SU-DHL-6 (cell line): ENCODE data around the gene NME1.

Experiments
- H2AFZ ChIP-seq: fragments of 200-600 bp; sonication (generic); 2 replicates; pipeline ENCODE4 v1.6.1; 2014; ENCODE audit warnings: low read depth, mild to moderate bottlenecking, moderate library complexity, mixed read lengths, antibody characterized with exemption, low read length; ENCODE audit not compliant: severe bottlenecking
- H3F3A ChIP-seq: fragments of 200-600 bp; shearing (Covaris generic); 2 replicates; pipeline ENCODE4 v1.6.0; 2016; ENCODE audit warnings: antibody characterized with exemption, mild to moderate bottlenecking; ENCODE audit not compliant: insufficient read depth
- H3K27ac ChIP-seq: fragments of 200-600 bp; sonication (generic); 2 replicates; pipeline ENCODE4 v1.5.1; 2016; ENCODE audit warnings: low read depth, mild to moderate bottlenecking, low read length, moderate library complexity, mixed read lengths
- H3K27me3 ChIP-seq: fragments of 200-600 bp; sonication (generic), shearing (Covaris generic); 2 replicates; pipeline ENCODE4 v1.6.0; 2014; ENCODE audit warnings: mild to moderate bottlenecking, low read length
- H3K36me3 ChIP-seq: fragments of 200-600 bp; sonication (generic); 2 replicates; pipeline ENCODE4 v1.6.1; 2014; ENCODE audit warnings: mild to moderate bottlenecking, low read length, mixed read lengths
- H3K4me2 ChIP-seq: fragments of 300-600, 200-600 bp; shearing (Covaris generic), sonication (generic); 2 replicates; pipeline ENCODE4 v1.6.0; 2014; ENCODE audit warnings: low read length, low read depth, mild to moderate bottlenecking; ENCODE audit not compliant: poor library complexity, severe bottlenecking
- H3K4me3 ChIP-seq: fragments of 200-600 bp; sonication (generic); 2 replicates; pipeline ENCODE4 v1.5.1; 2014; ENCODE audit warnings: antibody characterized with exemption, low read length, mild to moderate bottlenecking, mixed read lengths; ENCODE audit not compliant: insufficient read depth, poor library complexity, severe bottlenecking
- H3K79me2 ChIP-seq: fragments of 200-600 bp; sonication (generic); 2 replicates; pipeline ENCODE4 v1.6.1; 2014; ENCODE audit warnings: mild to moderate bottlenecking, low read length, moderate library complexity; ENCODE audit not compliant: insufficient read depth
- H3K9ac ChIP-seq: fragments of 200-600 bp; sonication (generic); 2 replicates; pipeline ENCODE4 v1.7.0; 2014; ENCODE audit warnings: mild to moderate bottlenecking, low read length
- H3K9me2 ChIP-seq: fragments of 200-600 bp; sonication (generic); replicated peaks from 2 replicates; pipeline ENCODE4 v1.6.1; 2014; ENCODE audit warnings: low read length; ENCODE audit not compliant: insufficient read depth
- H3K9me3 ChIP-seq: fragments of 200-600 bp; sonication (generic); 2 replicates; pipeline ENCODE4 v1.6.1; 2014; ENCODE audit warnings: low read length, mixed read lengths; ENCODE audit not compliant: insufficient read depth
- H4K20me1 ChIP-seq: fragments of 200-600 bp; sonication (generic); 2 replicates; pipeline ENCODE4 v1.6.1; 2014; ENCODE audit warnings: low read depth, mild to moderate bottlenecking, antibody characterized with exemption, low read length, moderate library complexity, mixed read lengths
- CTCF ChIP-seq: fragments of 200-600 bp; sonication (generic); IDR thresholded peaks from one replicate; pipeline ENCODE4 v1.5.1; 2017; ENCODE audit warnings: antibody characterized with exemption, mild to moderate bottlenecking, low read length, moderate library complexity; ENCODE audit not compliant: insufficient read depth, poor library complexity, severe bottlenecking
- EZH2phosphoT487 ChIP-seq: fragments of 200-600 bp; sonication (generic), shearing (Covaris generic); conservative IDR thresholded peaks from 2 replicates; pipeline ENCODE4 v1.6.1; 2018; ENCODE audit warnings: mild to moderate bottlenecking, antibody characterized with exemption, low read length, moderate library complexity, mixed read lengths

The NME1 gene

GRCh38 chr17:51191895-51192294 is 38.5 kb downstream of the NME1 start:
- Histone ChIP-seq H3K4me2 (no peak overlapping the region), H2AFZ (no peak overlapping the region), H3K4me3 (no peak overlapping the region), H3F3A (0 out of 2 replicates have a peak, but pooled peaks cover 3% of the 10 kb centered on the region), H3K27me3 (no peaks in the 10 kb centered on the region), H3K36me3 (peaks cover 17% of the 10 kb centered on the region), H3K9ac (no peak overlapping the region), H3K9me3 (no peaks in the 10 kb centered on the region), H3K79me2 (no peaks in the 10 kb centered on the region), H3K9me2 (no peaks in the 10 kb centered on the region), H4K20me1 (no peaks in the 10 kb centered on the region), H3K27ac (no peak overlapping the region)
- TF ChIP-seq EZH2phosphoT487 (no peak), CTCF (no peak)

DNA sequence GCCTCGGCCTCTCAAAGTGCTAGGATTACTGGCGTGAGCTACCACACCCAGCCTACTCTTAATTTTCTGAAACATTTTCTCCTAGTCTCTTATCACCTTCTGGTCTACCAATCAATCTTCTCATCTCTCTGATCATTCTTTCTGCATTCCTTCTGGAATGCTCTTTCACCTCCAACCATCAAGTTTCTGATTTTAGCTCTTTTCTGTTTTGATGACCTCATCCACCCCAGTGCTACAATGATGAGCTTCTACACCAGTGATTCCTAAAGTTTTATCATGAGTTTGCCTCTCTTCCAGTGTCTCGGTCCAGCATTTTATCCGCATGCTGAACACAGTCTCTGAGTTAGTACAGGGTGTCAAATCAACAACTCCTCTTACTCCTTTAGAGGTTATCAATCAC is 44.4 kb downstream of the NME1 start:
- H3K9me3 ChIP-seq = no peaks in the 10 kb centered on the region
- H3K4me3 ChIP-seq = no peak overlapping the region
- H3K9me2 ChIP-seq = no peaks in the 10 kb centered on the region
- H2AFZ ChIP-seq = no peak overlapping the region
- H3K4me2 ChIP-seq = no peak overlapping the region
- no peaks in the 10 kb centered on the region for H4K20me1 ChIP-seq
- no peak overlapping the region for H3K9ac ChIP-seq
- peaks cover 20% of the 10 kb centered on the region for H3K36me3 ChIP-seq
- no peaks in the 10 kb centered on the region for H3K79me2 ChIP-seq
- TF ChIP-seq EZH2phosphoT487 = no peak
- no peak for TF ChIP-seq CTCF
- no peak overlapping the region for H3K27ac ChIP-seq
- H3K27me3 ChIP-seq = no peaks in the 10 kb centered on the region
- no peaks in the 10 kb centered on the region for H3F3A ChIP-seq

DNA sequence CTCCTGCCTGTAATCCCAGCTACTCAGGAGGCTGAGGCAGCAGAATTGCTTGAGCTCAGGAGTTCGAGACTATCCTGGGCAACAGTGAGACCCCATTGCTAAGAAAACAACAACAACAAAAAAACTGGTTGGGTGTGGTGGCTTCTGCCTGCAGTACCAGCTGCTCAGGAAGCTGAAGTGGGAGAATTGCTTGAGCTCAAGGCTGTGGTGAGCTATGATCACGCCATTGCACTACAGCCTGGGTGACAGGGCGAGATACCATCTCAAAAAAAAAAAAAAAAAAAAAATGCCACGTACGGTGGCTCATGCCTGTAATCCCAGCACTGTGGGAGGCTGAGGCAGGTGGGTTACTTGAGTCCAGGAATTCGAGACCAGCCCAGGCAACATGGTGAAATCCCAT is 46.9 kb downstream of the NME1 start:
- Histone ChIP-seq H3K79me2 (no peaks in the 10 kb centered on the region), H3K9me2 (no peaks in the 10 kb centered on the region), H3K4me2 (no peak overlapping the region), H4K20me1 (no peaks in the 10 kb centered on the region), H3K36me3 (peaks cover 20% of the 10 kb centered on the region; the same call in 1 of the 2 replicates), H3K27ac (no peak overlapping the region), H3K4me3 (no peak overlapping the region), H2AFZ (no peak overlapping the region), H3K9me3 (no peaks in the 10 kb centered on the region), H3K27me3 (no peaks in the 10 kb centered on the region), H3K9ac (no peak overlapping the region), H3F3A (no peaks in the 10 kb centered on the region)
- TF ChIP-seq CTCF = no peak
- TF ChIP-seq EZH2phosphoT487 = no peak
